Hepatocyte (in vitro differentiated cells): ENCODE measurements around the gene TDRD12. TPM values are rescaled to one million over a fixed set of nuclear protein-coding genes. Genes with fewer than 3 reads are reported as not detected.

Experiments used
- DNase-seq: peaks from one replicate; pipeline ENCODE4 v3.0.0-alpha.2; 2016; ENCODE audit warnings: low spot score
- H2AFZ ChIP-seq: fragments of 200-600 bp; sonication (generic); 2 replicates; pipeline ENCODE4 v1.6.0; 2016; ENCODE audit warnings: antibody characterized with exemption, mild to moderate bottlenecking
- H3K27ac ChIP-seq: fragments of 200-600 bp; sonication (generic); 2 replicates; pipeline ENCODE4 v1.5.1; 2016; ENCODE audit warnings: mild to moderate bottlenecking
- H3K27me3 ChIP-seq: fragments of 200-600 bp; sonication (generic); 2 replicates; pipeline ENCODE4 v1.6.1; 2016
- H3K36me3 ChIP-seq: fragments of 200-600 bp; sonication (generic); replicated peaks from 2 replicates; pipeline ENCODE4 v1.5.1; 2016; ENCODE audit warnings: low read depth; ENCODE audit not compliant: insufficient read depth
- H3K4me1 ChIP-seq: fragments of 200-600 bp; sonication (generic); 2 replicates; pipeline ENCODE4 v1.5.1; 2016; ENCODE audit warnings: mild to moderate bottlenecking, moderate library complexity; ENCODE audit not compliant: insufficient read depth
- H3K4me2 ChIP-seq: fragments of 200-600 bp; sonication (generic); 2 replicates; pipeline ENCODE4 v1.6.0; 2016
- H3K4me3 ChIP-seq: fragments of 200-600 bp; sonication (generic); 2 replicates; pipeline ENCODE4 v1.5.1; 2016; ENCODE audit warnings: mild to moderate bottlenecking
- H3K79me2 ChIP-seq: fragments of 200-600 bp; sonication (generic); 2 replicates; pipeline ENCODE4 v1.6.0; 2017; ENCODE audit warnings: mild to moderate bottlenecking
- H3K9me2 ChIP-seq: fragments of 200-600 bp; sonication (generic); replicated peaks from 2 replicates; pipeline ENCODE4 v1.6.0; 2017; ENCODE audit warnings: mild to moderate bottlenecking; ENCODE audit not compliant: insufficient read depth
- H3K9me3 ChIP-seq: fragments of 200-600 bp; sonication (generic); 2 replicates; pipeline ENCODE4 v1.5.1; 2016; ENCODE audit warnings: low read depth, mild to moderate bottlenecking
- H4K20me1 ChIP-seq: fragments of 200-600 bp; sonication (generic); 2 replicates; pipeline ENCODE4 v1.6.0; 2016; ENCODE audit warnings: mild to moderate bottlenecking; ENCODE audit not compliant: insufficient read depth, poor library complexity, severe bottlenecking
- EZH2 ChIP-seq: fragments of 200-600 bp; sonication (generic); IDR thresholded peaks from 2 replicates; pipeline ENCODE4 v1.6.1; 2016; ENCODE audit warnings: antibody characterized with exemption, mild to moderate bottlenecking, borderline replicate concordance
- EZH2phosphoT487 ChIP-seq: fragments of 200-600 bp; sonication (generic); IDR thresholded peaks from one replicate; pipeline ENCODE4 v1.6.1; 2018; ENCODE audit warnings: antibody characterized with exemption, mild to moderate bottlenecking, low read depth, moderate library complexity; ENCODE audit not compliant: unreplicated experiment, severe bottlenecking
- whole genome bisulfite sequencing: methylation state at CpG from one replicate; pipeline ENCODE4 v1.1.6; 2016; ENCODE audit warnings: low lambda C conversion rate; ENCODE audit errors: missing lambda C conversion rate; 5-methylcytosine and 5-hydroxymethylcytosine counted together
- polyA plus RNA-seq: library from polyadenylated mRNA; unstranded; fragments of >200 nt; fragmentation: Nextera tagmentation; extraction: Ambion mirVana; gene quantifications from 2 replicates; pipeline ENCODE4 v1.2.1, GENCODE V29; 2016
- total RNA-seq: library from RNA; depleted of rRNA; stranded (reverse); fragments of >200 nt; gene quantifications from 2 replicates; pipeline ENCODE4 v1.2.3, GENCODE V29; 2014
- TF ChIP-seq, protein P1 (sequence below): fragments of 200-600 bp; sonication (generic); IDR thresholded peaks from 2 replicates; pipeline ENCODE4 v1.5.1; 2016; ENCODE audit warnings: antibody characterized with exemption, mild to moderate bottlenecking; ENCODE audit not compliant: poor library complexity

TDRD12 gene
- total and polyA plus RNA-seq, 2 experiments from 2014 or later, result 0.10 TPM; not detected in 1

DNA sequence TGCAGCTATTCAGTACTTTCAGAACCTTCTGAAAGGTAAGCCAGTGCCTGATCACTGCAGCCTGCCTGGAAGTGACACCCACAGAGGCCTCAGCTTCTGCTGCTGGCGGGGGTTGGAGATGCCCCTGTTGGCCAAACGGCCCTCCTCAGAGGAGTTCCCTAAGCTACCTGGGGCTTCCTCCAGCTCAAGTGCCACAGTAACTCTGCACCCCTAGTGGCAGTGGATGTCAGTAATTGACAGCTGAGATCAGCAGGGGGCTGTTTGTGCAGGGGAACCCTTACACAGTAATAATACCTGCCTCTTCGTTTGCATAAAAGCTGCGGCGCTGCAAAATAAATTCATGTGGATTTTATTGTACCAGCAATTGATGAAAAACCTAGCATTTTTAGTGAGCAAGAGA is 28.9 kb downstream of the TDRD12 start:
- Histone ChIP-seq H3K79me2 (no peaks in the 10 kb centered on the region), H3K27me3 (no peaks in the 10 kb centered on the region), H3K36me3 (no peaks in the 10 kb centered on the region), H3K9me2 (no peaks in the 10 kb centered on the region), H3K9me3 (no peaks in the 10 kb centered on the region), H2AFZ (no peak overlapping the region), H3K4me2 (no peak overlapping the region), H3K27ac (no peak overlapping the region), H3K4me1 (no peaks in the 10 kb centered on the region), H4K20me1 (no peaks in the 10 kb centered on the region), H3K4me3 (no peak overlapping the region)
- TF ChIP-seq EZH2 (no peak), EZH2phosphoT487 (no peak)
- TF ChIP-seq, protein P1, sequence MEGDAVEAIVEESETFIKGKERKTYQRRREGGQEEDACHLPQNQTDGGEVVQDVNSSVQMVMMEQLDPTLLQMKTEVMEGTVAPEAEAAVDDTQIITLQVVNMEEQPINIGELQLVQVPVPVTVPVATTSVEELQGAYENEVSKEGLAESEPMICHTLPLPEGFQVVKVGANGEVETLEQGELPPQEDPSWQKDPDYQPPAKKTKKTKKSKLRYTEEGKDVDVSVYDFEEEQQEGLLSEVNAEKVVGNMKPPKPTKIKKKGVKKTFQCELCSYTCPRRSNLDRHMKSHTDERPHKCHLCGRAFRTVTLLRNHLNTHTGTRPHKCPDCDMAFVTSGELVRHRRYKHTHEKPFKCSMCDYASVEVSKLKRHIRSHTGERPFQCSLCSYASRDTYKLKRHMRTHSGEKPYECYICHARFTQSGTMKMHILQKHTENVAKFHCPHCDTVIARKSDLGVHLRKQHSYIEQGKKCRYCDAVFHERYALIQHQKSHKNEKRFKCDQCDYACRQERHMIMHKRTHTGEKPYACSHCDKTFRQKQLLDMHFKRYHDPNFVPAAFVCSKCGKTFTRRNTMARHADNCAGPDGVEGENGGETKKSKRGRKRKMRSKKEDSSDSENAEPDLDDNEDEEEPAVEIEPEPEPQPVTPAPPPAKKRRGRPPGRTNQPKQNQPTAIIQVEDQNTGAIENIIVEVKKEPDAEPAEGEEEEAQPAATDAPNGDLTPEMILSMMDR, result peak; percentile 7
- no peak for DNase-seq
- WGBS, result 69% methylated on average over 5 of the region's 5 CpGs

DNA sequence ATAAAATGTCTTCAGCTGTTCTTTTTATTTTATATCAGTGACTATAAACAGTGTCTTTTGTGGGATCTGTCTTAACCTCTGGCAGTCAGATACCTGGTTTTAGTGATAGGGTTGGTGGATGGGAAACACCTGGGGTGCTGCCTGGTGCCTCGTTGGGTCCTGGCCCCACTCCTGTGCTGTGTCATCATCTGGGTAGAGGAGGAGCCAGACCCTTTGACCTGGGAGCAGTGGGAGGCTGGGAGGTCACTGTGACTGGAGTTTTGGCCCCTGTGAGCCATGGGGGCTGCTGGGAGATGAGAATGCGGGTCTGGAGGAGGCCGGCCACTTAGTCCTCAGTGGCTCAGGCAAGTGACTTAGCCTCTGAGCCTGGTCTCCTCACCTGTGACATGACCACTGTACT is 29.4 kb downstream of the TDRD12 start:
- H3K4me2 ChIP-seq, result no peak overlapping the region
- no peak overlapping the region for H3K27ac ChIP-seq
- H3K79me2 ChIP-seq, result no peaks in the 10 kb centered on the region
- H3K27me3 ChIP-seq, result no peaks in the 10 kb centered on the region
- H3K4me1 ChIP-seq, result no peaks in the 10 kb centered on the region
- no peak overlapping the region for H2AFZ ChIP-seq
- TF ChIP-seq, protein P1, result no peak
- no peak for TF ChIP-seq EZH2
- TF ChIP-seq EZH2phosphoT487, result no peak
- H4K20me1 ChIP-seq, result no peaks in the 10 kb centered on the region
- no peaks in the 10 kb centered on the region for H3K36me3 ChIP-seq
- 83% methylated on average over 3 of the region's 3 CpGs for WGBS
- H3K4me3 ChIP-seq, result no peak overlapping the region
- no peaks in the 10 kb centered on the region for H3K9me2 ChIP-seq
- no peaks in the 10 kb centered on the region for H3K9me3 ChIP-seq
- no peak for DNase-seq

DNA sequence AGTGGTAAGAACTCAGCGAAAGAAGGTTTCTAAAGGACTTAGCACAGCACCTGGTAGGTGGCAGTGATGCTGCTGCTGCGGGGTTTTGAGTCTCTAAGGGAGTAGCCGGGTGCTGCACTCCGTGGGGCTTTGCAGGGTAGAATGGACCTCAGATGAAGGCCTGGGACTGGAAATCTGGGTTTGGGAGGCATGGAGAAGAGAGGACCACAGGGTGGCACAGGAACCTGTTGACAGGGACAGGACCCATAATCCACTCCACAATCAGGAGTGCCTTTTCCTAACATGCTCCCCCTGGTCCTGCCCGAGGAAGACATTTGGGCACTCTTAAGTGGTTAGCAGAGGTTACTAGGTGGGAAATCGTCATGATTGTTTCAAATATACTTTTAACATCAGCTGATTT is 29.8 kb downstream of the TDRD12 start:
- no peak for DNase-seq
- no peaks in the 10 kb centered on the region for H3K9me3 ChIP-seq
- no peaks in the 10 kb centered on the region for H3K36me3 ChIP-seq

More for the DNA sequence above, 29.8 kb downstream of the TDRD12 start:
- no peak overlapping the region for H3K4me3 ChIP-seq
- no peaks in the 10 kb centered on the region for H3K79me2 ChIP-seq
- H3K4me2 ChIP-seq, result no peak overlapping the region
- H3K4me1 ChIP-seq, result no peaks in the 10 kb centered on the region
- no peaks in the 10 kb centered on the region for H3K27me3 ChIP-seq
- no peaks in the 10 kb centered on the region for H3K9me2 ChIP-seq
- TF ChIP-seq EZH2 (no peak), EZH2phosphoT487 (no peak)
- TF ChIP-seq, protein P1, result no peak
- H4K20me1 ChIP-seq, result no peaks in the 10 kb centered on the region
- no peak overlapping the region for H3K27ac ChIP-seq
- WGBS, result 76% methylated on average over 6 of the region's 6 CpGs
- H2AFZ ChIP-seq, result no peak overlapping the region
